ENCODE results near the gene ENOX1. TPM values are rescaled to one million over a fixed set of nuclear protein-coding genes. Genes with fewer than 3 reads are reported as not detected.
A peak's percentile ranks its signal among the peaks of the same experiment; 100 is the strongest.

Gene ENOX1
- total RNA-seq, 1 donor from 2014 or later = 2.0 TPM

DNA sequence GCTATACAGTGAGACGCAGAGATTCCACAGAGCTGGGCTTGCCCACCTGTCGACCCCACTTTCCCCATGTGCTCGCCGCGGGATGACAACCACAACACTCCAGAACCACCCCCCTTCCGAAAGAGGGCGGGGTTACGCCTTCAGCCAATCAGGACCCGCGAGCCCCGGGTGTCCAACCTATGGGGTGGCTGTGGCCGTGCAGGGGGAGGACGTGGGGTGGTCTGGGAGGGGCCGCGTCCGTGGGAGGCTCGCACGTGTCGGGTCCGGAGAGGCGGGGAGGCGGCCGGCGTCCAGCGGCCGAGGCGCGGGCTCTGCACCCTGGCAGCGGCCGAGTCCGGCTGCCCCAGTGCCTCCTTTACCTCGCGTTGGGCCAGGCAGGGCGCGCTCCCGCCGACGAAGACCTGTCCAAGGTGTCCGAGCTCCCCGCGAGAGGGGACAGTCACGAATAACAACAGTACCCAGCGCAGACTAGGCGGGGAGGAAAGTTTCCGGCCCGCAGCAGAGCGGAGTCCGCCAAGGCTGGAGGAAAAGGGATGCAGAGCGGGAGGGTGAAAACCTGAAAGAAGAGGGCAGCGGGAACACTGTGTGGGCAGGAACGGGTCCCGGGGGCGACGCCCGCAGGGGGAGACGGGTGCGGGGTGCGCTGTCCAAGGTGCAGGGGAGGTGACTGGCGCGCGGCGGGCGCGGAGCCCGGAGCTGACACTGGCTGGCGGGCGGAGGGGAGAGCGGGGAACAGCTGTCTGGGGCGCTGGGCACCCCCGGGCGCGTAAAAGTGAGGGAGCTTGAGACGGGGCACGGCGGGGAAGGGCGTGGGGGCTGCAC lies 911 bp downstream of the ENOX1 start:
- DNase-seq (ENCODE audit: low spot score) = peak; percentile 68

DNA sequence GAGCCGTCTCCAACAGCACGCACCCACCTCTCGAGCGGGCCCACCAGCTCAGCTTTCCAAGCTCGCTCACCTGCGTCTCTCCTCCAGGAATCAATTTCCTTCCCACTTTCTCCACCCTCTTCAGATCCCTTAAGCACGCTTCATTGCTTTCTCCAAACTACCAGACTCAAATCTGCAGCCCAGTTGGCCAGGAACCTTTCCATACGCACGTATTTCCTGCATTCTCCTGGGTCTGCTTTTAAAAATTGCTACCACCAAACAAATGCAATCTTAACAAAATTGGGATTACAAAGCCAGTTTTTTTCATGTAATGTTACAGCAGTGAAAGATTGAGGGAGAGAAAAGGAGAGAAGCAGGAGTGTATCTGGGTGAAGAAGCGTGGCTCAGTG lies 1.5 kb downstream of the ENOX1 start:
- DNase-seq (ENCODE audit: low spot score) = no peak

DNA sequence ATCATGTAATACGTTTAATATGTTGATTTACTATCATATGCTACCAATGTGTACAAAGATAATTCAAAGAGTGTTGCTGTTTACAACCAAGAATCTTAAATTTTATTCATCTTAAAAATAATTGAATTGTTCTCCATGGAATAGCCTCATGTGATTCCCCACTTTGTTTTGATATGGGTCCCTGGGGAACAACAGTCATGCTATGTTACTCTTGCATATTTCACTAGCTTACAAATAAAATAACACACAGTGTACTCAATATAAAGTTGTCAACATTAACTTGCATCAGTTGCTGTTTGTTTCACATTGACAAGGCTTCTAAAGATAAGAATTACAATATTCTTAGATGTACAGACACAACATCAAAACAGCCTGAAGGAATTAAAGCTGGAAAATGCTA lies 2.3 kb downstream of the ENOX1 start:
- DNase-seq (ENCODE audit: low spot score) = no peak

DNA sequence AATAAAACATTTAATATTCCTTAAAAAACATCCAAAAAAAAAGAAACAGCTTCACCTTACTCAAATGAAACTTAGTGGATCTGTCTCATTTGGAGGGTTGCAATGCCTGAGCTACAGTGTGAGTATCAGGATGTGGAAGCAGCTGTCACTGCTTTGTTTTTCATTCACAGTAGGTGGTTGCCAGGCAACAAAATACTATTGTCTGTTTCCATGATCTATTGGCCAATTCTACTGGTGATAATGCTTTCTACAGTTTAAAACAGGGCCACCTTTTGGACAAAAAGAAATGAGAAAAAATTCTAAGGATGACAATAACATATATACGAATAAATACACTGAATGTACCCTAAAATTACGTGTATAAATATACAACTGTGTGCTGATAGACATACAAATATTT lies 3.0 kb downstream of the ENOX1 start:
- no peak for DNase-seq (ENCODE audit: low spot score)

DNA sequence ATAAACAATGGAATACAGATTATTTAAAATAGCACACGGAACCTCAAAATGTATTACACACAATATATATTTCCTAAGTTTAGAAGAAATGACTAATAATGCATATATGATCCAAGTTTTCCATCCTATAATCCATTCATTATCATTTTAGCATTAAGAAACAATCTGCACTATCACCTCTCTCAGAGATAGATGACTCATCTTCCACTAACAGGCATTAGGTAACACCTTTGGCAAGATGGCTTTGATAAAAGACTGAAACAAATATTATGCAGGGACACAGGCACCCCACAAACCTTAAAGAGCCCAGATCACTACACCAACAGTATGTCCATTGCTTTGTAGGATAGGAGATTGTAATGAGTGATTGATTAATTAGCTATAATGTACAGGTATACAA lies 4.1 kb downstream of the ENOX1 start:
- no peak for DNase-seq (ENCODE audit: low spot score)

DNA sequence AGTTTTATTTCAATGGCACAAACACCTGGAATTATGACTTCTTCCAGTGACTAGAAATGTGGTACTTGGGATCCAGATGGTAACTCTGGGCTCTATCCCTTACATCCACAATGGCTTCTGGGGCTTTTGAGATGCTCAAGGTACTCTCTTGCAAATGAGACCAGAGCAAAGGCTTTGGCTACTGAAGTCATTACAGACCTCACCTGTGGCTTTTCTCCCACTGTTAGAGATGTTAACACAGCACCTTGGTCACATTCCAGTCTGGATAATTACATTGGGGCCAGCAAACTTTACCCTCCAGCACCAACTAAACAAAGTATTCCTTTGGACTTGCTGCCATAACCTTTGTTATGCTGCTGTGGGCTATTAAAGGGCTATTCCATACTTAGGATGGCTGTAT lies 6.1 kb downstream of the ENOX1 start:
- DNase-seq (ENCODE audit: low spot score) = no peak

DNA sequence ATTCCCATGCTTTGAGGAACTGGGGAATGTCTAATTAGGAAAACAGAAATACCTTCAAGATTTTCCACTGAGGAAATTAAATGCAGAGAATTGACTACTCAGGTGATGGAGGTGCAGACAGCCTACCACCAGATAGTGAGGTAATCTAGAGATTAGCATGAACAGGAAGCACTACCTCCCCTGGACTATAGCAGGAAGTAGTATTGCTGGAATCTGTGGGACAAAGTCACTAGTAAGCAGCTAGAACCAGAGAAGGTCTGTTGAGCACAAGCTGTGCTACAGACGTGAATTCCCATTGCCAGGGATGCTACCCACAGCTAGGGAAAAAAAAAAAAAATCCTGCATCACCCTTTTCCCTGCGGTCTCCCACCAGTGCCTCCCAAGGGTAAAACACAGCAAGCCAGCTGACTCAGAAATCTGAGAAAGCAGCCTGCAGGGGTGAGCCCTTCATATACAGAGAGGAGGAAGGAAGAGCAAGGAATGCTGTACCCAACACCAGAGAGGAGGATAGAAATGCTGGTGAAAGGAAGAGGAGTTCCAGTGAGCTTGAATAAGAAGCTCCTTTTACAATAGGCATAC lies 10.2 kb downstream of the ENOX1 start:
- no peak for DNase-seq (ENCODE audit: low spot score)

DNA sequence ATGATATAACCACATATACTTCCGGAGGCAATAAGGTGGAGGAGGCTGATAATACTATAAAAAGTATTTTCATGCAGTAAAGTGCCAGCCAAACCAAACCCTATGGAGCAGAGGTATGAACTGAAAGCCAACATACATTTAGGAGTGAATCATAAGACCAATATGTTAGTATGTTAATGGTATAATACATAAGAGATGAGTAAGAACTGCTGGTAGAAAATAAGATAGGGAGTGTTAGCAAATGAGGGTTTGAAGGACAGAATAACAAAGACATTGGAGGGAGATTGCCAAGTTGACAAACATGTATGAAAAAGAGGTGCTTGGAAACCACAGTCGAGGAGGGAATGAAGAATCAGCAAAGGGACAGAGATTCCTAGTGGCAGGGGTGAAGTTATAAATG lies 10.8 kb downstream of the ENOX1 start:
- DNase-seq (ENCODE audit: low spot score) = no peak

DNA sequence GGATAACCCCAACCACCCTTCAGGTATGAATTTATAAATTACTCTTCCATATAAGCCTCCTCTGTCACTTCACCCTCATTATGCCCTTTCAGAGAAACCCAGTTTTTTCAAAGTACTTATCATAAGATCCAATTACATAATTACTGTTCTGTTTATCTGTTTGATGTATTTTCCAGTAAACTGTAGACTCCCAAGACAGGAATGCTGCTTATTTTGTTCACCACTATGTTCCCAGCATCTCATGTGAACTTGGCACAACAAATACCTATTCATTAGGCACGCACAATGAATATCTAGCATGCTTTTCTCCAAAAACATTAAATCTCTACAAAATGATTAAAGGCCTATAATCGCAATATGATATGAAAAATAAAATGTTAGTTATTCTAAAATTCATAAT lies 13.2 kb downstream of the ENOX1 start:
- no peak for DNase-seq (ENCODE audit: low spot score)

DNA sequence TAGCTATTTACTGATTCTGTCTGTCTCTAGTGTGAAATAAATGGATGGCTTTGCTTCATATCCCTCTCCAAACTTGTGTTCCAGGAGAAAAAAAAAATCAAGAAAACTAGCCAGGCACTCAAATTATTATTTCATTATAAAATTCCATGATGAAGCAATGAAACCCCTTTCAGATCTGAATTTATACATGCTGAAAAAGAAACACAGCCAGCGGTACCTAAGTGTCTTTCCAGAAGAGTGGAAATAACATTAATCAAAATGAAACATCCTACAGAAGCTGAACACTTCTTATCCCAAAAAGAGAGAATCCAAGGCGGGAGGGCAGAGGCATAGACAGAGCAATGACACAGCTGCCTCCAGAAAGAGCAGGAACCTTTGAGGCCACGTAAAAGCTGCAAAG lies 15.9 kb downstream of the ENOX1 start:
- DNase-seq (ENCODE audit: low spot score) = no peak

DNA sequence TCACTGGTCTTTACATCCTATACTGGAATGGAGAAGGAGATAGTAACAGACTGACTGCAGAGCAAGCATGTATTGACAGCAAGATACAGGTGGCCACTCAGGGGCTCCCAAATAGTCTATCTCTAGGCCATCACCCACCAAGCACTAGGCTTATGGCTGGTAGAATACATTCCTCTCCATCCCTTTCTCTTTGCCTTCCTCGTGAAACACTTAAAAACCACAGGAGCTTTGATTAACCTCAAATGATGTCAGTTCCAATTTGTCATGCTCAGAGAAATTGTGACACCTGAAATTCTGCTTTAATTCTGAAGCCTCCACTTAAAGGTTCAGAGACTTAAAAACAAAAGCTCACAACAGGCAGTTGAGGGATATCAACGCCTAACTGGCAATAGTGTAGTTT lies 17.2 kb downstream of the ENOX1 start:
- DNase-seq (ENCODE audit: low spot score) = no peak

DNA sequence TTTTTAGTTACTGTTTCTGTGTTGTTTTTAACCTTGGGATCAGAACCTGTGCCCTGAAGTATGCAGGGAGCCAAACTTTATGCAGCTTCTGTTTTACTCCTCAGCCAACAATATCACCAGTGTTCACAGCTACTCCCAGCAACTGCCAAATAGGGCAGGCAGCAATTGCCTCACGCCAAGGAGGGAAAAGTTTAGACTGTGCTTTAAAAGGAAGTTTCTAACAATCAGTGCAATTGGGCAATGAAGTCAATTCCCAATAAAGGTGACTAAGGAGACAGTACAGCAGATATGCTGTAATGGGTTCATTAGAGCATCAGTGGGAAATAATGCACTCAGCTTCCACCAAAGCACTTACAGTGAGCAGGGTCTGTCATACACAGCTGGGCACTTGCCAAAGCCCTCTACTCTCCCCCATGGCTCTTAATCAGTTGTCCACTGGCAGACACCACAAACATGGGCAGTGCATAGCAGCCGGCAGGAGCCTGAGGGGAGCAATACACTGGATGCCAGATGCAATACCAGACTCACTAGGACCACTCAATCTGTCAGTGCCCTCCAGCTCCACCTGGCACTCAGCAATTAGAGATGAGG lies 19.3 kb downstream of the ENOX1 start:
- DNase-seq (ENCODE audit: low spot score) = no peak

DNA sequence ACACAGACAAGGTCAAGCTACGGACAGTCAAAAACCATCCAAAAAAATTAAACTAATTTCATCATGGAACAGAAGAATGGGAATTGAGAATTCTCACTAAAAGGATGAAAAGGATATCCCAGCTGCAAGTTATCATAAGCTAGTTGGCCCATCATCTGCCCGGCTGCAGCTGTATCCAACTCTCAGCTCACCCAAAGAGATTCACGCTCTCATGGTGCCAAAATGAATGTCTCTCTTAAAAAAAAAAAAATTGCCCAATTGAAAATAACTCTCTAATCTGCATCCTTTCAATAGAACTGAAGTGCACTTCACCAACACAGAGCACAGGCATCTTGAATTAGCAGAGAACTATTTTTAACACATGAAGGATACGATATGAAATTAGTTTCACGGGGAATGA lies 20.0 kb downstream of the ENOX1 start:
- DNase-seq (ENCODE audit: low spot score) = no peak

DNA sequence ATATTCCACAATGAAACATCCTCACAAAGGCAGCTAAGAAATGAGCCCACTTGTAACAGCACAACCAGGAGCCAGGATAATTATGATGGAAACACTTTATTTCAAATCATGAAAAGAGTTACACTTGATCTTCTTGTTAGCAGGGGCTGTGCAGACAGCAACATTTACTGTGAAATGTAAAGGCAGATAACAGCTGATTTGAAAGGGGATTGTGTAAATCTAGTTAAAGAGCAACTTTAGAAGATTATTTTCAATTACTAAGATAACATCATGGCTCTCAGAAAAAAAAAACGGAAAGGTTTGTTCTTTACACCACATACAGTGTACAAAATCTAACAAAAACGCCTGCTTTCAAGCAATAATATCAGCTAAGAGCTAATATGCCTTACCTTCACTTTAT lies 22.4 kb downstream of the ENOX1 start:
- DNase-seq (ENCODE audit: low spot score) = no peak

DNA sequence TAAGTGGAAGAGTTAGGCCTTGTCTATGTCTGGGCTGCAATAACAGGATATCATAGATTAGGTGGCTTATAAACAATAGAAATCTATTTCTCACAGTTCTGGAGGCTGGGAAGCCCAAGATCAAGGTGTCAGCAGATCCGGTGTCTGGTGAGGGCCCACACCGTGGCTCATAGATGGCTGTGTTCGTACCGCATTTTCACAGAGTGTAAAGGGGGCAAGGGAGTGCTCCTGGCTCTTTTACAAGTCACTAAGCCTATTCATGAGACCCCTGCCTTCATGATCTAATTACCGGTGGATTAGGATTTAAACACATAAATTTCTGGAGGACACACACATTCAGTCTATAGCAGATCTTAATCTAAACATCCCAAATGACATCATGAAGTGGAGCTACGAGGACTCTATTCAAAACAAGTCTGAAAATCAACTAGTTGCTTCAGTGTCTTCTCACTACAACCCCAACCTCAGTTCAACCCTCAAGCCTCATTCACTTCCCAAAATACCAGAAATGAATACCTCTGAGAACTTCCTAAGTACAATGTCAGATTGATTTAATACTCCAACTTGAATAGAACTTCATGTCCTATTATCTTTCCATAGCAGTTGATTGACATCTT lies 23.5 kb downstream of the ENOX1 start:
- DNase-seq (ENCODE audit: low spot score) = no peak

DNA sequence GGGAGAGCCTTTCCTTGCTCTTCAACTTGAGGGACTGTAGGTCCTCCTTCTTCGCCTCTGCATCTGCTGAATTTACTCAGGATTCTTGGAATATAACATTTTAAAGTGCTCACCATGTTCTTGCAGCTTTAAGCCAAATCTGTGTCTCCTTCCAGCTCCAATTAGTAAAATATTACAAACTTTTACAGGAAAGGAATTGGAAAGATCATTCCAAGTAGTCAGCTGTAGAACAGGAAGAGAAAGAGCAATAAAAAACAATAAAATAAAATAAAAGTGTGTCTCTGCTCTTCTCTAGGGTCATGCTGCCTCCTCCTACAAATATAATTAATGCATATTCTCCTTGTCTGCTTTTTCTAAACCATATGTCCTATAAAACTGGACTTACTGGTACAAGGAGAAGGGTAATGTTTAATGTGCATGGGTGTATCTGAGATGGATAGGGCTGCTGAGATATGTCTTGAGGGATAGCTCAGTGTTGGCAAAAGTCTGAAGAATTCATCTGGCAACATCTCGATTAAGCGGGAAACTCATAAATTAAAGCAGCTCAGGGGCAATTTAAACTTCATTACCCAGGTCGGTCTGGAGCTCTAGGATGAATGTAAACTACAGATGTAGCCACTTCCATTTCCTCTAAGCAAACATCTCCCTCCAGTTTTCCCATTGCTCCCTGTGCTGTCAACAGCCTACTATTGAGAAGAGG lies 25.0 kb downstream of the ENOX1 start:
- no peak for DNase-seq (ENCODE audit: low spot score)

DNA sequence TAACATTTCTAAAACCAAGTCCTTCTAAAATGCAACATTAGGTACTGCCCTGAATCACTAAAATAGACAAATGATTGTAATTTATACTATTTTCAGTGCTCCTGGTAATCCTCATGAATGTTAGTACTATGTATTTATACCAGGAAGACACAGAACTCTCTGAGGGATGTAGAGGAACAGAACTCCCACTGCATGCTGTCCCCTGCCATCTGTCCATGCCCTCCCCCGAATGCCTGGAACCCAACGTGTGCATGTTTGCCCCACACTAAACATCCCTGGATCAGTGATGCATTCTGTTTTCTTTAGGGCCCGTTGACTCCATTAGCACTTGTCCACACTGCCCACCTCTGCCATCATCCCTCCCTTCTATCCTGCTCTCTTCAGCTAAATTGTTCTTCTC lies 26.5 kb downstream of the ENOX1 start:
- DNase-seq (ENCODE audit: low spot score) = no peak

DNA sequence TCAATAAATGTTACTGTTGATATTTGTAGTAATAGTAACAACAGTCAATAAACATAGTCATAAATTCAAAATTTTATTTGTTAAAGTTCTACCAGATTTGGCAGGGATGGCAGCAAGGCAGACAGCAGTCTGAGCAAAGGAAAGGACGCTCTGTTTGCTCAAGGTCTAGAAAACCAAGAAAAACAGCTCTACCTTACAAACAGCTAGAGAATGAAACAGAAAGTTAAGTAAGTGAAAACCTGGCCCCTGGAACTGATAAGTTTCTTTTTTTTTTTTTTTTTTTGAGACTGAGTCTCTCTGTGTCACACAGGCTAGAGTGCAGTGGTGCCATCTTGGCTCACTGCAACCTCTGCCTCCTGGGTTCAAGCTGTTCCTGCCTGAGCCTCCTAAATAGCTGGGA lies 27.9 kb downstream of the ENOX1 start:
- no peak for DNase-seq (ENCODE audit: low spot score)

DNA sequence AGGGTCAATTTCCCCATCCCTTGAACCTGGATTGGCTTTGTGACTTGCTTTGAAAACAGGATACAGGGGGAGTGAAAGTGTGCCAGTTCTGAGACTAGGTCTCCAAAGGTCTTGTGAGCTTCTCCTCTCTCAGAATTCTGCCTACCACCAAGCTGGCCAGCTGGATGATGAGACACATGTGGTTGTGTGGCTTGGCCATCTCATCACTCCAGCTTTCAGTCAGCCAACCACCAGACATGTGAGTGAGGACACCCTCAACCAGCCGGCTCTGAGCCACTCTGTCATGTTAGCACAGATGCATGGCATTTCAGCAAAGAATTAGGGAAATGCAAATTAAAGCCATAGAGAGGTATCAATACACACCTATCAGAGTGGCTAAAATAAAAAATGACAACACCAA lies 29.5 kb downstream of the ENOX1 start:
- DNase-seq (ENCODE audit: low spot score) = no peak

DNA sequence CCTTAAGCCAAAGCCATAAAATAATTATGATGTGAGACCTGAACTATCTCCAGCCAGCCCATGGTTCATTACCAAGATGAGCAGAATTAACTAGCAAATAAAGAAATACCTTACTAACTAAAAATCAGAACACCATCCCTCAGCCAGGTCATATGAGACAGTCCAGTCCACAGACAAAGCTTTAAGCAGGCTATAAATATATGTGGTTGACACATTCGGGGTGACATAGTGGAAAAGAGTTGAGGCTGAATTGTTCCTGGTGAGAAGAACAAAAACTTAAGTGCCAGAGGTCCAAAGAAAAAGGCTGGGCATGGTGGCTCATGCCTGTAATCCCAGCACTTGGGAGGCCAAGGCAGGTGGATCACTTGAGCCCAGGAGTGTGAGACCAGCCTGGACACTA lies 30.9 kb downstream of the ENOX1 start:
- no peak for DNase-seq (ENCODE audit: low spot score)

DNA sequence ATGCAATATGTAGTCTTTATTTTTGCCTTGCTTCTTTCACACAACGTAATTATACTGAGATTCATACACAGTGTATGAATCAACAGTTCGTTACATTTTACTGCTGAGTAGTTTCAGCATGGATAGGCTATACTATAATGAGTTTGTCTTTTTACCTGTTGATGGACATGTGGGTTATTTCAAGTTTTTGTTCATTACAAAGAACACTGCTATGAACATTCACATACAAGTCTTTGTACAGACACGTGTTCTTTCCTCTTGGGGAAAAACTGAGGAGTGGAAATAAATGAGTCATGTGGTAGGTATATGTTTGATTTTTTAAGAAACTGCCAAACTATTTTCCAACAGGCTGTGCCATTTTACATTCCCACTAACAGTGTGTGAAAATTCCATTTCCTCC lies 35.1 kb downstream of the ENOX1 start:
- DNase-seq (ENCODE audit: low spot score) = no peak

DNA sequence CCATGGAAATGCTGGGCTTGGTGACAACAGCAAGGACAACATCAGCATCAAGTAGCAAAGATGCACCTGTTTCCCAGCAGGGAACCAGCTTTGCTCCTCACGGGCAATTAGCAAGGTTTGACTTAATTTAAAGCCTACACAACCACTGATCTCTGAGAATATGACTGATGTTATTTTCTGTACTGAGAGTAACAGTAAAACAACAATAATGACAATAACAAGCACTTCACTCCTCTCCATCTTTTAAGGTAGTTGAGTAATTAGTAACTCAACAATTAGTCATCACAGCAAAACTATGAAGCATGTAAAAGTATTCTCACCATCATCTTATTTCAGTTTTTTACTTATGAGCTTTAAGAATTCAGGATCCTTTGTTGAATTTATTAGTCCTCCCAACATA lies 37.3 kb downstream of the ENOX1 start:
- DNase-seq (ENCODE audit: low spot score) = no peak
